Inflammatory macrophage treated with lipopolysaccharide for 4 hours (primary cell): ENCODE data around the gene GRIN2B.

ENCODE experiments used
- DNase-seq: peaks from one replicate; pipeline ENCODE4 v3.0.0-alpha.2; 2020

GRIN2B gene

DNA sequence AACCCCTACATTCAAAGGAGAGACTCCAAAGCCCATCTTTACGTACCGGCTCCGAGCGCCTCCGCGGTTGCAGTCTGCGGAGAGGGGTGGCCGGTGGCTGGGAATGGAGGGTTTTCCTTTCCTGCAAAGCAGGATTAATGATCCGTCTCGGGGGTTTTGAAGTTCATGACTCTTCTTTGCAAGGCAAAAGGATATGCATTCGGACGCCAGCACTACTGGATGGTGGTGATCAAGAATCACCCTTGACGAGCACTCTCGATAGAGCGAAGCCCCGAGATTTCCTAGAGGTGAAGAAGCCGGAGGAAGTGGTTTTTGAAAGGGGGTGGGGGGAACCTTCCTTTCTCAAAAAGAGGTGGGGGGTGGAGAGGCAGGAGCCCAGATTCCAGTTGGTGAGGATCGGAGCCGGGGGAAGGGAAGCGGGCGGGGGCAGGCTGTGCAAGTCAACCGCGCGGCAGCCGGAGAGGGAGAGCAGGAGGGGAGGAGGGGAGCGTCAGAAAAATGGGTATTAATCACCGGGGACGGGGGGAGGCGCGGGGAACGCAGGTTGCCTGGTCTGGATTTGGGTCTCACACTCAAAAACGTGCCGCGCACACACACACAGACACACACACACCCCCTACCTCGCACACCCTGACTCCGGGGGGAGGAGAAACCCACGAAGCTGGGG lies at the start of gene GRIN2B:
Gene GRIN2B, minus strand, starts transcription at position 307 of the 667 bp plus-strand sequence. CDS start 115,394 bp downstream, outside the sequence.
- DNase-seq = no peak

DNA sequence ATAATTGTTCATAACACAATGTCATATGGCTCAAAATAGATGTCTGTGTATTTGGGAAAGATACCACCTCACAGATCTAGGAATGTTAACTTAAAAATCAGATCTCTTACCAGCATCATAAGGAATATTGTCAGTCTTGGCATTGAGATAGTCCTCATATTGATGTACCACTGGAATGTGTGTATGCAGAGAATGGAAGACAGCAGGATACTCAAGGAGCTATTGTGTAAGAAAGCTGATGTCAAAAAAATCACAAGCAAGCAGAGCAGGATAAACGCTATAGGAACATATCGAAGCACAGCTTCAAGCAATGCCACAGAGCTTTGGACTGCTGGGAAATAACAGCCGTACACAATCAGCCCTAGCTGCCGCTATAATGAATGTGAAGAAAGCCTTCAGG lies 45.1 kb upstream of the GRIN2B start:
- DNase-seq = no peak

- DNase-seq = no peak
Observed at GRCh38 chr12:14024591-14024990, 43.2 kb upstream of the GRIN2B start.

DNA sequence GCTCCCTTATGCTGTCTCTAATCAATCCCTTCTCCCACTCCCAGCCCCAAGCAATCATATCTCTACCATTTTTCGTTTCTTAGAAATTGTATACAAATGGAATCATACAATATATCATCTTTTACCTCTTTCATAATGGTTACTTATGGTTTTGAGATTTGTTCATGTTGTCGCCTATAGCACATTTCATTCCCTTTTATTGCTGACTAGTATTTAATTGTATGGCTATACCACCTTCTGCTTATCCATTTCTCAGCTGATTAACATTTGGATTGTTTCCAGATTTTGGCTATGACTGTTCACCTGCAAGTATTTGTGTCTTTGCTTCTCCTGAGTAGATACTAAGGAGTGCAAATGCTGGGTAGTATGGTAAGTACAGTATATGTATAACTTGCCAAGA lies 36.7 kb upstream of the GRIN2B start:
- no peak for DNase-seq

GRCh38 chr12:14010989-14011388 lies 29.6 kb upstream of the GRIN2B start:
- DNase-seq = no peak

DNA sequence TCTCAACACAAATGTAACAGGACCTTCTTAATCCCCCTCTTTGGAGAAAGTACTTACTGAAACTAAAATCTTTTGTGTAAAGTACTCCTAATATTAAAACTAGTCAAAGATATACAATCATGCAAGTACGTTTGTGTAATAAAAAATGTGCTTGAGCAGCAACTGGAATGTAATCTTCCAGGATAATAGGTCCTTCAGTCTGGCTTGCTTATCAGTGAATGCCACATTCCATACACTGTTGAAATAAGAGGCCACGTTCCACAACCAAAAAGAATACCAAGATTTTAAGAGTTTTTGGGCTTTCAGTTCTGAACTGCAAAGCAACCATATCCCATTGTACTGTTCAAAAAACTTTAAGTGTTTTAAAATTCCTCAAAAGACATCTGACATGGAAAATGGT lies 26.2 kb upstream of the GRIN2B start:
- no peak for DNase-seq

- no peak for DNase-seq
Observed at GRCh38 chr12:13992585-13992984, 11.2 kb upstream of the GRIN2B start.

DNA sequence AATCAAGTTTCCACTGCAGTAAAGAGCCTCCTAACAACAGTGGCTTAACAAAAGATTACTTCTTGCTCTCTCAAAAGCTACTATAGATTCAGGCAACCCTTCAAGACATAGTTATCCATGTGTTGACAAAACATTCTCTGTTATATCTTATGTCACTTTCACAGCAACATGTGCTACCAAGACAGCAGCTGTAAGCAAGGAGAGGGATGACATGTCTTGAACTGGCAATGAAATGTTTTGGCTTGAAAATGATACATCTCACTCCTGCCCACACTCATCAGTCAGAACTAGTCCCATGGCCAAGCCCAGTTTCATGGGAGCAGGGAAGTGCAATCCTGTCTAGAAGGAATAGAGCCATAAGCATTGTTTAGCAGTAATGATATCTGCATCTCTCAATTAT lies 10.7 kb upstream of the GRIN2B start:
- no peak for DNase-seq

DNA sequence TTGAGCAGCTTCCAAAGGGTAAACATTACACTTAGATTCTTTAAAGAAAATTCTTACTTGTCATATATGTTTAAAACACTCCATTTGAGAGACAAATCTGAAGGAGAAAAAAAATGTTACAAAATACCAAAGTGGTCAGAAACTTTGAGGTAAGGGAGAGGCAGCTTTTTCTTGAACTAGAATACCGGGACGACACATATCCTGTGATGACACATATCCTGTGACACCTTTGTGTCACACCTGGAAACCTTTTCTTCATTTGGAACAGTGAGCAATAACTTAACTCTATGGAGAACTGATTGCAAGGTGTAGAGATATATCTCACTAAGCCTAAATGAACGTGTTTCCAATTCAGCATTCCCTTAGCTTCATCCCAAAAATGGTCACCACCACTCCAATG lies 4.6 kb upstream of the GRIN2B start:
- DNase-seq = no peak

GRCh38 chr12:13981990-13982389 lies 588 bp upstream of the GRIN2B start:
- DNase-seq = no peak

DNA sequence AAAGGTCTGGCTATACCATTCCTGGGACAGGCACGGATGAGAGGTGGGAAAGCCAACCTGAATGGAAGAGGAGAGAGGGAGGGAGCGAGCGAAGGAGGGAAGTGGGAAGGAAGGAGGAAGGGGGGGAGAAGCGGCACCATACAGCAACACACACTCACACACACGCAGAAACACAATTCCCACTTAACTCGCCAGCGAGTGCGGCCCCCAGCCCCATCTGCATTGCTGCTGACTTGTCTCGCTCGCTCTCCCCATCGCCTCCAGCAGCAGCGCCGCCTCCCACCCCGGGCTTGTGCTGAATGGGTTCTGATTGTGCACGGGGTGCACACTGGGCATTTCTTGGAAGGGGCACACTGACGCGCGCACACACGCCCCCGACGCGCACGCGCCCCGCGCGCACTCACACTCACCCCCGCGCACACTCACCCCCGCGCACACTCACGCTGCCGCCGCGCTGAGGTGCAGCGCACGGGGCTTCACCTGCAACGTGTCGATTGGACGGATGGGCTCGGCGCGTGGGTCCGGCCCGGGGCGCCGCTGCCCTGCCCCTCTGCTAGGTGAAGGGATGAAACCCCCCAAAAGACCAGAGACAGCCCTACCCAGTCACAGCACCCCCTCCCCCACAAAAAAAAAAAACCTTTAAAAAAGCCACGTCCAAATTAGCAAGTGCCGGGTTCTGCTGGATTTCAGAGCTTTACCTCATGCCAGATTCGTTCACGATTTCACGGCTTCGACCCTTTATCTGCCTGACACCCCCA lies 685 bp downstream of the GRIN2B start:
- no peak for DNase-seq

DNA sequence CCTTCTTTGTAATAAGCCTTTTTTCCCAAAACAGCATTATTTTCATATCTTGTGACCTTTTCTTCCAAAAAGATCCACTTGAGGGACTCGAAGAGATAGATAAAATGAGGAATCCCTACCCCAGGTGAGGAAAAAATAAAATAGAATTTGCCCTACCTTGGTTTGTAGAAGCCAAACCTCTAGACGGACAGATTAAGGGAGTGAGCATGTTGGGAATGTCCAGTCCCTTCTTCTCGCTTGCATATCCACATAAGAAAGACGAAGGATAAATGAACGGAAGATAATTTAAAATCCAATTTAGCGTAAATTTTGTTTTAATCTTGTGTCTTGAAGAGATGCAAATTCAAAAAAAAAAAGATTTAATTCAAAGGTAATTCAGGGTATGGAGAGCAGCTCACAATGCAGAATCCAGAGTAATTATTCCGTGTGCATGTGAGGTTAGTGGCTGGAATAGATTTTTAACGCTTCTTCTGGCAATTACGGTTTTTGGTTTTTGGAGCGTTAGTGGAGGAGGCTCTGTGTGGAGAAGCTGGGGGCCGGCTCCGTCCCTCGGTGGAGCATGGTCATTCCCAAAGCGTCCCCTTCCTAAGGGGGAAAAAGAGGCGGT lies 1.5 kb downstream of the GRIN2B start:
- no peak for DNase-seq

GRCh38 chr12:13978876-13979275 lies 2.5 kb downstream of the GRIN2B start:
- DNase-seq = no peak

GRCh38 chr12:13976880-13977279 lies 4.5 kb downstream of the GRIN2B start:
- no peak for DNase-seq

GRCh38 chr12:13976028-13976584 lies 5.3 kb downstream of the GRIN2B start:
- DNase-seq = no peak

- no peak for DNase-seq
Observed at GRCh38 chr12:13973996-13974395, 7.4 kb downstream of the GRIN2B start.

GRCh38 chr12:13970803-13971202 lies 10.6 kb downstream of the GRIN2B start:
- DNase-seq = no peak

DNA sequence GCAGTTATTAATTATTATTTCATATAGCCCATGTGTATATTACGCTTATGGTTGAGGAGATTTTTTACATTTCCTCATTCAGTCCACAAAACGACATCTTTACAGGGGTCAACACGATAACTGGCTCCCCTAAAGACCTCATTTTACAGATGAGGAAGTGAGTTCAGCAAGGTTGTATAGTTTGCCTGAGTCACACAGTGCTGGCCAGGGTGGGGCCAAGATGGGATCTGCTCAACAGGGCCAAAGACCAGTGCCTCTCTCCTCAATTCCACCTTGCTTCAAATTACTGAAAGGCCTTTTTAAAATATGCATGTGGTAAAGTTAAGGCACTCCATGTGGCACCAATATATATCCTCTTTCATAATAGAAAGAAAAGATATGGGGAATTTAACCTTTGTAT lies 13.1 kb downstream of the GRIN2B start:
- DNase-seq = no peak

- no peak for DNase-seq
Observed at GRCh38 chr12:13964666-13965065, 16.7 kb downstream of the GRIN2B start.

GRCh38 chr12:13962699-13963098 lies 18.7 kb downstream of the GRIN2B start:
- no peak for DNase-seq

- DNase-seq = no peak
Observed at GRCh38 chr12:13961971-13962370, 19.4 kb downstream of the GRIN2B start.

- DNase-seq = no peak
Observed at GRCh38 chr12:13959131-13959723, 22.2 kb downstream of the GRIN2B start.

- DNase-seq = no peak
Observed at GRCh38 chr12:13957576-13957975, 23.8 kb downstream of the GRIN2B start.
